Nephron progenitor cell (in vitro differentiated cells): ENCODE measurements around the gene INSRR.
A peak's percentile ranks its signal among the peaks of the same experiment; 100 is the strongest.

Source experiments
- DNase-seq: peaks from one replicate; pipeline ENCODE4 v3.0.0; 2021
- H3K27ac Mint-ChIP-seq: 2 replicates; pipeline ENCODE4 v1.8.0; 2021; ENCODE audit warnings: mild to moderate bottlenecking, moderate library complexity, mixed read lengths
- H3K27me3 Mint-ChIP-seq: 2 replicates; pipeline ENCODE4 v1.8.0; 2021; ENCODE audit warnings: mild to moderate bottlenecking, low read depth, mixed read lengths; ENCODE audit not compliant: poor library complexity
- H3K36me3 Mint-ChIP-seq: 2 replicates; pipeline ENCODE4 v1.8.0; 2021; ENCODE audit warnings: low read depth, mixed read lengths
- H3K4me1 Mint-ChIP-seq: 2 replicates; pipeline ENCODE4 v1.8.0; 2021; ENCODE audit warnings: mixed read lengths
- H3K4me3 Mint-ChIP-seq: 2 replicates; pipeline ENCODE4 v1.8.0; 2021; ENCODE audit warnings: mild to moderate bottlenecking, moderate library complexity, mixed read lengths
- H3K9me3 Mint-ChIP-seq: 2 replicates; pipeline ENCODE4 v1.8.0; 2021; ENCODE audit warnings: mild to moderate bottlenecking, moderate library complexity, mixed read lengths
- CTCF ChIP-seq: fragments of 200-600 bp; sonication (generic); IDR thresholded peaks from 2 replicates; pipeline ENCODE4 v1.5.0; 2021; ENCODE audit warnings: antibody characterized with exemption

Gene INSRR

GRCh38 chr1:156866249-156866909 is 7.5 kb upstream of the INSRR start:
- peak; percentile 41 for DNase-seq
- H3K9me3 Mint-ChIP-seq: no peaks in the 10 kb centered on the region
- peaks cover 46% of the 10 kb centered on the region for H3K27me3 Mint-ChIP-seq
- H3K4me3 Mint-ChIP-seq: peak overlapping the region; percentile 67
- no peak for TF ChIP-seq CTCF
- H3K27ac Mint-ChIP-seq: no peak overlapping the region
- peaks cover 77% of the 10 kb centered on the region for H3K4me1 Mint-ChIP-seq
- H3K36me3 Mint-ChIP-seq: no peaks in the 10 kb centered on the region

GRCh38 chr1:156865865-156866248 is 6.9 kb upstream of the INSRR start:
- H3K27ac Mint-ChIP-seq: no peak overlapping the region
- no peak for DNase-seq
- peaks cover 72% of the 10 kb centered on the region for H3K4me1 Mint-ChIP-seq
- no peak for TF ChIP-seq CTCF
- no peaks in the 10 kb centered on the region for H3K9me3 Mint-ChIP-seq
- no peaks in the 10 kb centered on the region for H3K36me3 Mint-ChIP-seq
- no peak overlapping the region for H3K4me3 Mint-ChIP-seq
- H3K27me3 Mint-ChIP-seq: peaks cover 49% of the 10 kb centered on the region

GRCh38 chr1:156865258-156865657 is 6.3 kb upstream of the INSRR start:
- H3K27me3 Mint-ChIP-seq: peaks cover 50% of the 10 kb centered on the region
- no peak for TF ChIP-seq CTCF
- no peaks in the 10 kb centered on the region for H3K36me3 Mint-ChIP-seq
- H3K9me3 Mint-ChIP-seq: no peaks in the 10 kb centered on the region
- no peak for DNase-seq
- H3K27ac Mint-ChIP-seq: no peak overlapping the region
- H3K4me3 Mint-ChIP-seq: peak overlapping the region; percentile 7
- H3K4me1 Mint-ChIP-seq: peaks cover 69% of the 10 kb centered on the region

GRCh38 chr1:156864796-156865195 is 5.9 kb upstream of the INSRR start:
- Mint-ChIP-seq H3K9me3 (no peaks in the 10 kb centered on the region), H3K27me3 (peaks cover 55% of the 10 kb centered on the region), H3K4me1 (peaks cover 68% of the 10 kb centered on the region), H3K36me3 (no peaks in the 10 kb centered on the region), H3K4me3 (no peak overlapping the region), H3K27ac (no peak overlapping the region)
- TF ChIP-seq CTCF: no peak
- no peak for DNase-seq

GRCh38 chr1:156863631-156864030 is 4.7 kb upstream of the INSRR start:
- TF ChIP-seq CTCF: no peak
- no peak for DNase-seq
- H3K27me3 Mint-ChIP-seq: peaks cover 65% of the 10 kb centered on the region
- H3K36me3 Mint-ChIP-seq: no peaks in the 10 kb centered on the region
- H3K27ac Mint-ChIP-seq: no peak overlapping the region
- peaks cover 71% of the 10 kb centered on the region for H3K4me1 Mint-ChIP-seq
- no peaks in the 10 kb centered on the region for H3K9me3 Mint-ChIP-seq
- peak overlapping the region; percentile 19 for H3K4me3 Mint-ChIP-seq

- no peak for TF ChIP-seq CTCF
- Mint-ChIP-seq H3K4me3 (peak overlapping the region; percentile 19), H3K36me3 (no peaks in the 10 kb centered on the region), H3K27ac (no peak overlapping the region), H3K4me1 (peaks cover 76% of the 10 kb centered on the region), H3K9me3 (no peaks in the 10 kb centered on the region), H3K27me3 (peaks cover 68% of the 10 kb centered on the region)
- no peak for DNase-seq
Observed at GRCh38 chr1:156862997-156863599, 4.2 kb upstream of the INSRR start.
